K562 (cell line): Measurements from ENCODE around the gene GFRA1. TPM values are rescaled to one million over a fixed set of nuclear protein-coding genes. Genes with fewer than 3 reads are reported as not detected.

Experiments
- ATAC-seq: fragments of 200-7000 bp; cut with Tn5 transposase; 3 replicates; pipeline ENCODE4 v1.9.1; 2020; ENCODE audit warnings: moderate library complexity
- BruUV-seq: library from RNA; stranded (reverse); fragments of 400-500 nt; replicated peaks from 2 replicates; lab custom pipeline; 2021; lab: Mats Ljungman, UMichigan
- CTCF ChIA-PET: fragments of 300-600 bp; formaldehyde crosslinking; extraction: SDS; loops from one replicate; lab custom pipeline; 2021; ENCODE audit warnings: low intra/inter-chr PET ratio; lab: Yijun Ruan, JAX
- POLR2A ChIA-PET: fragments of 300-600, 350-650 bp; sonication (Branson Sonifier 250); formaldehyde crosslinking; extraction: SDS; loops from one replicate; lab custom pipeline; 2021; ENCODE audit warnings: antibody characterized with exemption, inconsistent platforms; lab: Yijun Ruan, JAX
- DNase-seq, 4 experiments: peaks; one replicate each; pipeline versions ENCODE4 v3.0.0 to v3.0.0-alpha.2; 2011 to 2018; ENCODE audit warnings: low spot score in 3 of 4, mixed read lengths in 3 of 4; ENCODE audit errors: extremely low read depth in 1 of 4
- FAIRE-seq: peaks from 2 replicates; lab custom pipeline; 2011; peaks lifted over from hg19 to GRCh38; lab: Jason Lieb, UNC
- H2AFZ ChIP-seq: 2 replicates; pipeline ENCODE4 v1.6.0; 2011; ENCODE audit warnings: low read depth, low read length, control low read depth, inconsistent platforms
- H3K27ac ChIP-seq: fragments of 200-600 bp; 3 replicates; pipeline ENCODE4 v1.8.0; 2011; ENCODE audit warnings: low read depth, mild to moderate bottlenecking, control low read depth, inconsistent platforms, low read length, moderate library complexity, mixed read lengths; ENCODE audit errors: extremely low read depth
- H3K27me3 ChIP-seq, 2 experiments: fragments of 300-600 bp in 1 of 2; 2 replicates in 1 of 2; 3 replicates in 1 of 2; pipeline versions ENCODE4 v1.6.0 to v1.8.0; 2011; ENCODE audit warnings: inconsistent platforms in 2 of 2, low read length in 2 of 2, mild to moderate bottlenecking in 1 of 2, mixed read lengths in 1 of 2, moderate library complexity in 1 of 2; ENCODE audit not compliant: control insufficient read depth in 2 of 2, insufficient read depth in 2 of 2
- H3K36me3 ChIP-seq: fragments of 300-600 bp; 3 replicates; pipeline ENCODE4 v1.8.0; 2011; ENCODE audit warnings: mild to moderate bottlenecking, low read length, inconsistent platforms; ENCODE audit not compliant: control insufficient read depth, insufficient read depth
- H3K4me1 ChIP-seq, 2 experiments: fragments of 200-600 bp in 1 of 2; replicated peaks in 1 of 2; 2 replicates in 1 of 2; 3 replicates in 1 of 2; pipeline versions ENCODE4 v1.5.1 to v1.8.0; 2011; ENCODE audit warnings: inconsistent platforms in 2 of 2, low read length in 2 of 2, mild to moderate bottlenecking in 1 of 2, mixed read lengths in 1 of 2, moderate library complexity in 1 of 2; ENCODE audit not compliant: control insufficient read depth in 2 of 2, insufficient read depth in 2 of 2
- H3K4me2 ChIP-seq: 2 replicates; pipeline ENCODE4 v1.6.1; 2011; ENCODE audit warnings: low read length, control low read depth, inconsistent platforms, mixed read lengths; ENCODE audit not compliant: insufficient read depth
- H3K4me3 ChIP-seq: fragments of 200-600 bp; sonication (generic), shearing (Covaris generic); 2 replicates; pipeline ENCODE4 v1.5.1; 2016; ENCODE audit warnings: control low read depth, inconsistent platforms
- H3K79me2 ChIP-seq: fragments of 200-600 bp; 3 replicates; pipeline ENCODE4 v1.8.0; 2011; ENCODE audit warnings: low read length, inconsistent platforms; ENCODE audit not compliant: control insufficient read depth, insufficient read depth
- H3K9ac ChIP-seq, 2 experiments: 2 replicates each; pipeline versions ENCODE4 v1.6.0 to v1.6.1; 2011; ENCODE audit warnings: low read depth in 2 of 2, low read length in 2 of 2, control low read depth in 1 of 2, inconsistent platforms in 1 of 2, mild to moderate bottlenecking in 1 of 2, mixed read lengths in 1 of 2; ENCODE audit not compliant: insufficient read depth in 1 of 2
- H3K9me1 ChIP-seq: one replicate; pipeline ENCODE4 v1.6.0; 2011; ENCODE audit warnings: inconsistent platforms, mild to moderate bottlenecking, low read length, moderate library complexity; ENCODE audit not compliant: control insufficient read depth, insufficient read depth
- H3K9me3 ChIP-seq: replicated peaks from 2 replicates; pipeline ENCODE4 v1.5.1; 2011; ENCODE audit warnings: low read depth, low read length, inconsistent platforms; ENCODE audit not compliant: control insufficient read depth, insufficient read depth
- H4K20me1 ChIP-seq: replicated peaks from 2 replicates; pipeline ENCODE4 v1.6.1; 2011; ENCODE audit warnings: low read length, inconsistent platforms, mixed read lengths; ENCODE audit not compliant: control insufficient read depth, insufficient read depth
- CCAR2 ChIP-seq: fragments of 200-400 bp; formaldehyde crosslinking; IDR thresholded peaks from 2 replicates; pipeline ENCODE4 v1.6.1; 2017; ENCODE audit warnings: mild to moderate bottlenecking, low read depth, low read length
- HMGN3 ChIP-seq: IDR thresholded peaks from 2 replicates; pipeline ENCODE4 v1.6.1; 2011; ENCODE audit warnings: borderline replicate concordance, low read depth, mild to moderate bottlenecking, mixed read lengths, low read length; ENCODE audit not compliant: insufficient read length; ENCODE audit errors: extremely low read depth
- ILK ChIP-seq: fragments of 450-650 bp; IDR thresholded peaks from 2 replicates; pipeline ENCODE4 v1.6.1; 2016; ENCODE audit warnings: missing genetic modification characterization, low read depth, mild to moderate bottlenecking, missing compliant biosample characterization, moderate library complexity, borderline replicate concordance
- MCM2 ChIP-seq: fragments of 450-650 bp; IDR thresholded peaks from 2 replicates; pipeline ENCODE4 v1.6.1; 2017; ENCODE audit warnings: low read depth, mild to moderate bottlenecking
- POLR2B ChIP-seq: fragments of 450-650 bp; IDR thresholded peaks from 2 replicates; pipeline ENCODE4 v1.6.1; 2018; ENCODE audit warnings: low read depth; ENCODE audit not compliant: partially characterized antibody
- SMAD1 ChIP-seq: fragments of 150-350 bp; IDR thresholded peaks from 2 replicates; pipeline ENCODE4 v1.6.1; 2014; ENCODE audit warnings: low read length, low read depth; ENCODE audit not compliant: partially characterized antibody
- ZBTB8A ChIP-seq: fragments of 450-650 bp; IDR thresholded peaks from 2 replicates; pipeline ENCODE4 v1.6.1; 2018; ENCODE audit warnings: mild to moderate bottlenecking, moderate library complexity; ENCODE audit not compliant: partially characterized antibody
- WGBS: fragments of 100-300 bp; shearing (Covaris generic); methylation state at CpG from one replicate; pipeline ENCODE4 v1.1.6; 2016; ENCODE audit warnings: low coverage, mixed read lengths; ENCODE audit not compliant: insufficient coverage; ENCODE audit errors: missing lambda C conversion rate; 5-methylcytosine and 5-hydroxymethylcytosine counted together
- in situ Hi-C: fragments of 300-500 bp; cut with MboI; formaldehyde crosslinking; loops from 4 replicates; pipeline ENCODE4 v1.15.0; 2018; ENCODE audit warnings: inconsistent platforms, mixed read lengths
- intact Hi-C: fragments of 100-400 bp; cut with micrococcal nuclease; formaldehyde crosslinking; loops from 2 replicates; pipeline ENCODE4 v1.14.2; 2022
- polyA plus RNA-seq, 8 experiments: library from polyadenylated mRNA; depleted of rRNA in 4 of 8; stranded (reverse) in 5 of 8; unstranded in 3 of 8; fragments of >200 nt; fragmentation: Nextera tagmentation in 2 of 8; fragmentation: Illumina TruSeq in 1 of 8; extraction: Ambion mirVana in 2 of 8; extraction: Trizol in 1 of 8; gene quantifications; 2 replicates each; pipeline versions ENCODE4 v1.2.1 to v1.2.3, GENCODE V29; 2011 to 2014; ENCODE audit warnings: inconsistent platforms in 1 of 8, missing spikeins in 1 of 8
- total RNA-seq, 7 experiments: library from RNA; depleted of rRNA in 6 of 7; stranded (reverse); fragments of >200 nt in 6 of 7; fragmentation: Illumina TruSeq in 2 of 7; extraction: Trizol in 2 of 7; gene quantifications; 2 replicates each; pipeline versions ENCODE4 v1.2.1 to v1.2.3, GENCODE V29; 2011 to 2021; ENCODE audit warnings: low replicate concordance in 1 of 7
- TF ChIP-seq, protein P1 (sequence below): fragments of 450-650 bp; IDR thresholded peaks from 2 replicates; pipeline ENCODE4 v1.6.1; 2016; ENCODE audit warnings: mild to moderate bottlenecking, moderate library complexity

Gene GFRA1
- total and polyA plus RNA-seq, 9 of the 15 experiments (the other 6 are each of a cell fraction or from before 2014, with no cell fraction given) = 0.04 TPM; not detected in 8

DNA sequence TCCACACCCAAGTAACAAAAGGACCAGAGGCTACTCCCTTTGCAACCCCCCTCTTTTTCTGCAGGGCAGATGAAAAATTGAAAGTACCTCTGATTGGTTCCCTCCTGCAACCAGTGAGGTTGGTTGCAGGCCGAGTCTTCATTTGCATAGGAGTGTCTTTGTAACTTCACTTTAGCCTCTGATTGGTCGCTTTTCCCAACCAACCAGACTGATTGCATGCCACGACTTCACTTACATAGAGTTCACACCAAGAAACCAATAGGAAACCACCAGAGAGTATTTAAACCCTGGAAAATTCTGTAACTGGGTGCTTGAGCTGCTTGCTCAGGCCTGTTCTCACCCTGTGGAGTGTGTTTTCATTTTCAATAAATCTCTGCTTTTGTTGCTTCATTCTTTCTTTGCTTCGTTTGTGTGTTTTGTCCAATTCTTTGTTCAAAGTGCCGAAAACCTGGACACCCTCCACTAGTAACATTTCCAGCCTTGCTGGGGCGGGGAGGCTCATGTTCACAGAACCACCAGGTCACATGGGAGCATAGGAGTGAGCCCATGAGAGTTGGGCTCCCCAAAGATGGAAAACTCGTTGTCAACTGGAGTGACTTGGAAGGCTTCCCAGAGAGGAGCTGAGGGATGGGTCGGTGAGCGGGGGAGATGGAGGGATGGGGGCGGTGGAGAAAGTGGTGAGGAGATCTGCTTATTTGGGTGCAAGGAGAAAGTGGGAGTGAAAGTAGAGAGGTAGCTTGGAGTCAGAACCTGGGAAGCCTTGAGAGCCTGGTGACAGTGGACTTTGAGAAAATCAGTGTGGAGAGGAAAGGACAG lies 223.6 kb downstream of the GFRA1 start:
- H3K4me1 ChIP-seq = no peaks in the 10 kb centered on the region
- in situ Hi-C loops (no loop called here), intact Hi-C loops (no loop called here)
- no peaks in the 10 kb centered on the region for H3K9me1 ChIP-seq
- H3K9me3 ChIP-seq = no peaks in the 10 kb centered on the region
- no peak overlapping the region for H2AFZ ChIP-seq
- DNase-seq (no peak), ATAC-seq (no peak)
- BruUV-seq = no TSS peak
- 3% methylated on average over 8 of the region's 10 CpGs for WGBS
- no peak overlapping the region for H3K4me3 ChIP-seq
- H3K4me2 ChIP-seq = no peak overlapping the region
- TF ChIP-seq ZBTB8A = no peak
- no peak for TF ChIP-seq ILK (tag)
- no peak for TF ChIP-seq HMGN3
- TF ChIP-seq POLR2B = no peak
- no peak for TF ChIP-seq CCAR2
- TF ChIP-seq MCM2 = no peak
- TF ChIP-seq, protein P1, sequence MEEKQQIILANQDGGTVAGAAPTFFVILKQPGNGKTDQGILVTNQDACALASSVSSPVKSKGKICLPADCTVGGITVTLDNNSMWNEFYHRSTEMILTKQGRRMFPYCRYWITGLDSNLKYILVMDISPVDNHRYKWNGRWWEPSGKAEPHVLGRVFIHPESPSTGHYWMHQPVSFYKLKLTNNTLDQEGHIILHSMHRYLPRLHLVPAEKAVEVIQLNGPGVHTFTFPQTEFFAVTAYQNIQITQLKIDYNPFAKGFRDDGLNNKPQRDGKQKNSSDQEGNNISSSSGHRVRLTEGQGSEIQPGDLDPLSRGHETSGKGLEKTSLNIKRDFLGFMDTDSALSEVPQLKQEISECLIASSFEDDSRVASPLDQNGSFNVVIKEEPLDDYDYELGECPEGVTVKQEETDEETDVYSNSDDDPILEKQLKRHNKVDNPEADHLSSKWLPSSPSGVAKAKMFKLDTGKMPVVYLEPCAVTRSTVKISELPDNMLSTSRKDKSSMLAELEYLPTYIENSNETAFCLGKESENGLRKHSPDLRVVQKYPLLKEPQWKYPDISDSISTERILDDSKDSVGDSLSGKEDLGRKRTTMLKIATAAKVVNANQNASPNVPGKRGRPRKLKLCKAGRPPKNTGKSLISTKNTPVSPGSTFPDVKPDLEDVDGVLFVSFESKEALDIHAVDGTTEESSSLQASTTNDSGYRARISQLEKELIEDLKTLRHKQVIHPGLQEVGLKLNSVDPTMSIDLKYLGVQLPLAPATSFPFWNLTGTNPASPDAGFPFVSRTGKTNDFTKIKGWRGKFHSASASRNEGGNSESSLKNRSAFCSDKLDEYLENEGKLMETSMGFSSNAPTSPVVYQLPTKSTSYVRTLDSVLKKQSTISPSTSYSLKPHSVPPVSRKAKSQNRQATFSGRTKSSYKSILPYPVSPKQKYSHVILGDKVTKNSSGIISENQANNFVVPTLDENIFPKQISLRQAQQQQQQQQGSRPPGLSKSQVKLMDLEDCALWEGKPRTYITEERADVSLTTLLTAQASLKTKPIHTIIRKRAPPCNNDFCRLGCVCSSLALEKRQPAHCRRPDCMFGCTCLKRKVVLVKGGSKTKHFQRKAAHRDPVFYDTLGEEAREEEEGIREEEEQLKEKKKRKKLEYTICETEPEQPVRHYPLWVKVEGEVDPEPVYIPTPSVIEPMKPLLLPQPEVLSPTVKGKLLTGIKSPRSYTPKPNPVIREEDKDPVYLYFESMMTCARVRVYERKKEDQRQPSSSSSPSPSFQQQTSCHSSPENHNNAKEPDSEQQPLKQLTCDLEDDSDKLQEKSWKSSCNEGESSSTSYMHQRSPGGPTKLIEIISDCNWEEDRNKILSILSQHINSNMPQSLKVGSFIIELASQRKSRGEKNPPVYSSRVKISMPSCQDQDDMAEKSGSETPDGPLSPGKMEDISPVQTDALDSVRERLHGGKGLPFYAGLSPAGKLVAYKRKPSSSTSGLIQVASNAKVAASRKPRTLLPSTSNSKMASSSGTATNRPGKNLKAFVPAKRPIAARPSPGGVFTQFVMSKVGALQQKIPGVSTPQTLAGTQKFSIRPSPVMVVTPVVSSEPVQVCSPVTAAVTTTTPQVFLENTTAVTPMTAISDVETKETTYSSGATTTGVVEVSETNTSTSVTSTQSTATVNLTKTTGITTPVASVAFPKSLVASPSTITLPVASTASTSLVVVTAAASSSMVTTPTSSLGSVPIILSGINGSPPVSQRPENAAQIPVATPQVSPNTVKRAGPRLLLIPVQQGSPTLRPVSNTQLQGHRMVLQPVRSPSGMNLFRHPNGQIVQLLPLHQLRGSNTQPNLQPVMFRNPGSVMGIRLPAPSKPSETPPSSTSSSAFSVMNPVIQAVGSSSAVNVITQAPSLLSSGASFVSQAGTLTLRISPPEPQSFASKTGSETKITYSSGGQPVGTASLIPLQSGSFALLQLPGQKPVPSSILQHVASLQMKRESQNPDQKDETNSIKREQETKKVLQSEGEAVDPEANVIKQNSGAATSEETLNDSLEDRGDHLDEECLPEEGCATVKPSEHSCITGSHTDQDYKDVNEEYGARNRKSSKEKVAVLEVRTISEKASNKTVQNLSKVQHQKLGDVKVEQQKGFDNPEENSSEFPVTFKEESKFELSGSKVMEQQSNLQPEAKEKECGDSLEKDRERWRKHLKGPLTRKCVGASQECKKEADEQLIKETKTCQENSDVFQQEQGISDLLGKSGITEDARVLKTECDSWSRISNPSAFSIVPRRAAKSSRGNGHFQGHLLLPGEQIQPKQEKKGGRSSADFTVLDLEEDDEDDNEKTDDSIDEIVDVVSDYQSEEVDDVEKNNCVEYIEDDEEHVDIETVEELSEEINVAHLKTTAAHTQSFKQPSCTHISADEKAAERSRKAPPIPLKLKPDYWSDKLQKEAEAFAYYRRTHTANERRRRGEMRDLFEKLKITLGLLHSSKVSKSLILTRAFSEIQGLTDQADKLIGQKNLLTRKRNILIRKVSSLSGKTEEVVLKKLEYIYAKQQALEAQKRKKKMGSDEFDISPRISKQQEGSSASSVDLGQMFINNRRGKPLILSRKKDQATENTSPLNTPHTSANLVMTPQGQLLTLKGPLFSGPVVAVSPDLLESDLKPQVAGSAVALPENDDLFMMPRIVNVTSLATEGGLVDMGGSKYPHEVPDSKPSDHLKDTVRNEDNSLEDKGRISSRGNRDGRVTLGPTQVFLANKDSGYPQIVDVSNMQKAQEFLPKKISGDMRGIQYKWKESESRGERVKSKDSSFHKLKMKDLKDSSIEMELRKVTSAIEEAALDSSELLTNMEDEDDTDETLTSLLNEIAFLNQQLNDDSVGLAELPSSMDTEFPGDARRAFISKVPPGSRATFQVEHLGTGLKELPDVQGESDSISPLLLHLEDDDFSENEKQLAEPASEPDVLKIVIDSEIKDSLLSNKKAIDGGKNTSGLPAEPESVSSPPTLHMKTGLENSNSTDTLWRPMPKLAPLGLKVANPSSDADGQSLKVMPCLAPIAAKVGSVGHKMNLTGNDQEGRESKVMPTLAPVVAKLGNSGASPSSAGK = no peak
- TF ChIP-seq SMAD1 = no peak
- TF ChIP-seq, all 486 proteins: peak for 0
- H3K9ac ChIP-seq = no peak overlapping the region
- no peaks in the 10 kb centered on the region for H3K27me3 ChIP-seq
- H4K20me1 ChIP-seq = no peaks in the 10 kb centered on the region
- no peaks in the 10 kb centered on the region for H3K79me2 ChIP-seq
- H3K27ac ChIP-seq = no peak overlapping the region
- CTCF ChIA-PET = no interaction called here
- POLR2A ChIA-PET = no interaction called here
- H3K36me3 ChIP-seq = no peaks in the 10 kb centered on the region
- no peak for FAIRE-seq
